Omental fat pad (tissue), 4 donors: ENCODE data around the gene TMEM79. TPM values are rescaled to one million over a fixed set of nuclear protein-coding genes. Genes with fewer than 3 reads are reported as not detected.

Source experiments
- ATAC-seq: fragments of 150-250 bp; one replicate; pipeline ENCODE4 v1.9.1; 2016; ENCODE audit warnings: mild to moderate bottlenecking, moderate library complexity; ENCODE audit not compliant: low FRiP score
- DNase-seq: peaks from one replicate; pipeline ENCODE4 v3.0.0-alpha.2; 2019; ENCODE audit warnings: low spot score
- total RNA-seq, 4 donors: library from RNA; depleted of rRNA; stranded (reverse); fragments of >200 nt; gene quantifications; one replicate each; pipeline ENCODE4 v1.1.0, GENCODE V29; 2016
- TF ChIP-seq, protein P1 (sequence below), 3 donors: fragments of 450-650 bp; IDR thresholded peaks; one replicate each; pipeline ENCODE4 v1.5.1; 2016 to 2017; ENCODE audit warnings: antibody characterized with exemption in 3 of 3, mild to moderate bottlenecking in 3 of 3, moderate library complexity in 2 of 3

Gene TMEM79
- total RNA-seq, 4 donors from 2014 or later: 1.3 to 4.3 (median 1.4) TPM

DNA sequence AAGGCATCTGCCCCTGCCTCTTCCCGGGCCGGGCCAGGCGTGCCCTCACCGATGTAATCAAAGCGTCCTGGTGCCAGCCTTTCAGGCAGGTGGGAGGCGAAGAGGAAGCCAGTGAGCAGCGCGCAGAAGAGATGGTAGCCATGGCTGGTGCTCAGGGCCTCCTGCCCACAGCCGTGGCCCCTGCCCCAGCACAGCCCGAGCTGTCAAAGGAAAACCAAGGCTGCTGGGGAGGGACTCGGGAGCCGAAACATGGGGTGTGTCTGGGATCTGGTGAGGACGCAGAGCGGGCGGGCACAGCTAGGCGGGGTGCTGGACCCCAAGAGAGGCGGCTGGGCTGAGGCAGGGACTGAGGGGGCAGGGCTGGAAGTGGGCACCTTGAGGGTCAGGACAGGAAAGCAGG is 39.4 kb upstream of the TMEM79 start:
- no peak for ATAC-seq
- TF ChIP-seq, protein P1, sequence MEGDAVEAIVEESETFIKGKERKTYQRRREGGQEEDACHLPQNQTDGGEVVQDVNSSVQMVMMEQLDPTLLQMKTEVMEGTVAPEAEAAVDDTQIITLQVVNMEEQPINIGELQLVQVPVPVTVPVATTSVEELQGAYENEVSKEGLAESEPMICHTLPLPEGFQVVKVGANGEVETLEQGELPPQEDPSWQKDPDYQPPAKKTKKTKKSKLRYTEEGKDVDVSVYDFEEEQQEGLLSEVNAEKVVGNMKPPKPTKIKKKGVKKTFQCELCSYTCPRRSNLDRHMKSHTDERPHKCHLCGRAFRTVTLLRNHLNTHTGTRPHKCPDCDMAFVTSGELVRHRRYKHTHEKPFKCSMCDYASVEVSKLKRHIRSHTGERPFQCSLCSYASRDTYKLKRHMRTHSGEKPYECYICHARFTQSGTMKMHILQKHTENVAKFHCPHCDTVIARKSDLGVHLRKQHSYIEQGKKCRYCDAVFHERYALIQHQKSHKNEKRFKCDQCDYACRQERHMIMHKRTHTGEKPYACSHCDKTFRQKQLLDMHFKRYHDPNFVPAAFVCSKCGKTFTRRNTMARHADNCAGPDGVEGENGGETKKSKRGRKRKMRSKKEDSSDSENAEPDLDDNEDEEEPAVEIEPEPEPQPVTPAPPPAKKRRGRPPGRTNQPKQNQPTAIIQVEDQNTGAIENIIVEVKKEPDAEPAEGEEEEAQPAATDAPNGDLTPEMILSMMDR (IDR thresholded peaks at IDR 0.05): no peak
- DNase-seq: no peak

DNA sequence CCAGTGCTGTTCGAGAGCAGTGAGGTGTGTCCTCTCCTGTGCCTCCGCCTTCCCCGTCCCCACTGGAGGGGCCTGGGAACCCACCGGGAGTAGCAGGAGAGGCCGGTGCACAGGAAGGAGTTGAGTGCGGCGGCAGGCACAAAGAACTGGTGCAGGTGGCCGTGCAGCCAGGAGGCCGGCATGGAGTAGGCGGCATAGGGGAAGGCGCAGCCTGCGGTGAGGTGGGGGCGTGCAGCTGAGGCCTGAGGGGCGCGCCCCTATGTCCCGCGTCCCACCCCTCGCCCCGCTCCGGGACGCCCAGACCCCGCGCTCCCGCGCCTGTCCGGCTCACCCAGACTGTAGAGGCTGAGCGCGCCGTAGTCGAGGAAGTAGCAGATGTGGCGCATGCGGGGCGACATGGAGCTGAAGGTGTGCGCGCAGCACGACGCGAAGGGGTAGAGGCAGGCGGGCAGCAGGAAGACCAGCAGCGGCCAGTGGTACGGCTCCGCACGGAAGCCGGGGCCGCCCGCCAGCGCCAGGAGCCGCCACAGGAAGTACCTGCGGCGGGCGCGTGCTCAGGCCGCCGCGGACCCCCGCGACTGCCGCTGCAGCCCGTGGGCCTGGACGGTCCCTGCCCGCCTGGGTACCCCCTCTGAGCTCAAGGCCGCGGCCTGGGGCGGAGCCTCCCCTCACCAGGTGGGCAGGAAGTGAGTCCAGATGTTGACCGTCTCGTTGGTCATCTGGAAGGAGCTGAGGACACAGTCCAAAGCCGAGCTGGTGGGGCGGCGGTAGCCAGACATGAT is 38.5 kb upstream of the TMEM79 start:
- TF ChIP-seq, protein P1 (IDR thresholded peaks at IDR 0.05): no peak
- ATAC-seq: no peak

DNA sequence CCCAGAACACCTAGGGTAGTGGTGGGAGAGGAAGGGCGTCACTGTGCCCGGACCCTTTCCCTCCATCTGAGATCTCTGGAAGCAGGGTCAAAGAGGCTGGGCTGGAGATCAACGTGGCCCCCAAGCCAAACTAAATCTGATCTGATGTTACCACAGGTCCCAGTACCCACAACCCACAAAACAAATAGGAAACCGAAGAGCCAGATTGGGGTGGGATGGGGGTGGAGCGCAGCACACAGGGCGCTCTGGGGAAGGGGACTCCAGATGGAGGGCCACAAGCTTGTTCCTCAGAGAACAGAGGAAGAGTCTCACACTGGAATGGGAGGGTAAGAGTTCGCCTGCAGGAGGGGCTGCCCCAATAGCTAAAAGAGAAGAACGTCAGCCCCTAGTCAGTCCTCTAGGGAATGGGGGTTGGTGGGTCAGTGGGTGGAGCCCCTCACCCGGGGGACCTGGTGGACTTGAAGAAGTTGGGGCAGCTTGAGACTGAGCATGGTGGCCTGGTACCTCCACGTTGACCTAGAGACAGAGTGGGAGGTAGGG is 37.8 kb upstream of the TMEM79 start:
- no peak for ATAC-seq
- TF ChIP-seq, protein P1 (IDR thresholded peaks at IDR 0.05): no peak
- no peak for DNase-seq

More for the DNA sequence above, 38.5 kb upstream of the TMEM79 start:
- no peak for DNase-seq

DNA sequence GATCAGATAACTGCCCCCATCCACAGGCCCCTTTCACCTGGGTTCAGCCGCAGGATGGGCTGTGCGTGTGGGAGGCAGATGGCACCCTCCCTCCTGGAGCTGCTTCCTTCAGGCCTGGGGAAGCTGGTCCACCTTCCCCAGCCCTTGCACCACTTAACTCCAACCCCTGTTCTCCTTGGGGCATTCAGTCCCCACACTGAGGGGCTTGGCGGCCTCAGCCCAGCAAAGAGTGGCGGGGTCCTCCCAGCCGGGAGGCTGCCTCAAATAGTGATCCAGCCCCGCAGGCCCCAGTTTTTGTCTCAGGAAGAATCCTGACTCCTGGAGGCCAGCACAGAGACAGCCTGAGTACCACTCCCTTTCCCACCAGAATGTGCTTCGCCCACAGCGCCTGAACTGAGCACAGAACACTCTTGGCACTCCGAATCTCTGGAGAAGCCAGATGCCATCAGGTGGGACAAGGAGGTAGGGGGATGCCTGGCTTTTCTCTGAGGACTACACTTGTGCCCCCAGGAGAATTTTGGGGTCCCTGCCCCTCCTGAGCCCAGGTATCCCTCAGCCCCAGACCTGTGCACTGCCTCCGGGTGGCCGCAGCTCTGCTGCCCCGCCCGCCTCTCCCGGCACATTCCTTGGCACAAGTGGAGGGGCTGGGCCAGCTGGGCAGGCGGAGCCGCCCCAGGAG is 37.2 kb upstream of the TMEM79 start:
- DNase-seq (no peak), ATAC-seq (no peak)
- TF ChIP-seq, protein P1 (IDR thresholded peaks at IDR 0.05): no peak

DNA sequence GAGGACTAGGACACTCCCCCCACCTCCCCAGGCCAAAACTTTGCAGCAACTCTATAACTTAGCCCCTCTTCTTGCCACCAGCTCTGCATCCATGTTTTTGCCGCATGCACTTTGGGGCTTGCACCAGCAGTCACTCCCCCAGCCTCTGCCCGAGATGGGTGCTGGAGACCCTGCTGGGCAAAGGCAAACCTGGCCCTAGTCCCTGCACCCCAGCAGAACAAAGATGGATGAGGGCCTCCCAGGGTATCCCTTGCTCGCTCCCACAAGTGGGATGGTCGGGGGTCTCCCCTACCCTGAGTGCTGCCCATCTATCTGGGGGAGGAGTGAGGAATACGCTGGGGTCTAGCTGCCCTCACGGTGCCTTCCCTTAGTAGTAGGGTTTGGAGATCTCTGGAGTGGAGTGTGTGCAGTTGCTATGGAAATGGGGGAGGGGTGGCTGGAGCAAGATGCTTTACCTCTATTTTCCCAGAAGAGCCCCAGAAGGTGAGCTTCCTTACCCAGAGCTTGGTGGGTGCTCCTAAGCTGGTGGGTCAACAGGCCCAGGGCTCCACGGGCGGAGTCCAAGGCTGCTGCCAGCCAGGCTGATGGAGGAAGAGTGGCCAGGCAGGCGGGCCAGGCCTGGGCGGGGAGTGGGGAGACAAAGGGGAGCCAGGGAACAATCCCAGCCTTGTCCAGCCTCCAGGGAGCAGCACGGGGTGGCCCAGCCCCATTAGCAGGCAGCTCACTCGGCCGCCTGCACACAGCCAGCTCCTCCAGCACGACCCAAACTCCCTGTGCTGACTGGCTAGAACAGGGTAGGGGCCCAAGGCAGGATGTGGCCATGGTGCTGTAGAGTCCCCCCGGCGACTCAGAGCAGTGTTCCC is 36.4 kb upstream of the TMEM79 start, which contains the start of gene PAQR6:
TSS of gene PAQR6 (minus strand) at position 597 of the 863 bp plus-strand sequence. CDS start 1,325 bp downstream, outside the sequence.
- TF ChIP-seq, protein P1 (IDR thresholded peaks at IDR 0.05): no peak
- DNase-seq: no peak
- ATAC-seq: no peak

DNA sequence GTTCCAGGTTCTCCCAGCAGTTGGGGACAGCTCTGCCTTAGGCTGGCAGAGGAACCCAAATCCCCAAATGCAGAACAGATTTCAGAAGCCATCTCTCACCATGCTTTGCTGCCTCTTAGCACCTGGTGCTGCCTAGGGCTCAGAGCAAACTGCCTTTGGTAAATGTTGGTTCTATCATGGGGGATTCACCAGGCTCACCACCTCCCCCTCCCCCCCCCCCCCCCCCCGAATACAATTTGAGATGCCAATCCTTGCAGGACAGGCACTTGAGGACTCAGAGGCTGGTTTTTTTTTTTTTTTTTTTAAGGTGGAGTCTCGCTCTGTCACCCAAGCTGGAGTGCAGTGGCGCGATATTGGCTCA is 35.8 kb upstream of the TMEM79 start:
- no peak for ATAC-seq

More for the DNA sequence above, 35.8 kb upstream of the TMEM79 start:
- DNase-seq: no peak
- TF ChIP-seq, protein P1 (IDR thresholded peaks at IDR 0.05): no peak
